CD4-positive, alpha-beta T cell (primary cell): ENCODE measurements around the gene RAPGEF2. TPM values are rescaled to one million over a fixed set of nuclear protein-coding genes. Genes with fewer than 3 reads are reported as not detected.

ENCODE experiments used
- ATAC-seq: fragments of 200-7000 bp; cut with Tn5 transposase; one replicate; pipeline ENCODE4 v1.10.0; 2022; ENCODE audit warnings: mild to moderate bottlenecking; ENCODE audit not compliant: poor library complexity
- CTCF ChIA-PET: fragments of 350-600 bp; sonication (Branson Sonifier 250); formaldehyde crosslinking; loops from one replicate; lab custom pipeline; 2021; ENCODE audit warnings: antibody characterized with exemption, inconsistent platforms; lab: Charles Lee
- POLR2A ChIA-PET: fragments of 350-600 bp; sonication (Branson Sonifier 250); formaldehyde crosslinking; loops from one replicate; lab custom pipeline; 2021; ENCODE audit warnings: antibody characterized with exemption, inconsistent platforms; lab: Charles Lee
- DNase-seq, 14 experiments: peaks; one replicate each; pipeline ENCODE4 v3.0.0-alpha.2; 2013 to 2020; ENCODE audit warnings: mixed read lengths in 2 of 14
- H3K27ac ChIP-seq, 2 donors: one replicate each; pipeline versions ENCODE4 v1.5.1 to v1.7.0; 2013; ENCODE audit warnings: low read length in 2 of 2, low read depth in 1 of 2, mild to moderate bottlenecking in 1 of 2
- H3K27me3 ChIP-seq, 2 experiments: 1 replicate in 1 of 2; 2 replicates in 1 of 2; pipeline versions ENCODE4 v1.6.1 to v1.7.0; 2013; ENCODE audit warnings: low read length in 2 of 2, control low read depth in 1 of 2, mild to moderate bottlenecking in 1 of 2, moderate library complexity in 1 of 2; ENCODE audit not compliant: insufficient read depth in 2 of 2, control insufficient read depth in 1 of 2
- H3K36me3 ChIP-seq: one replicate; pipeline ENCODE4 v1.6.1; 2013; ENCODE audit warnings: low read length, control low read depth; ENCODE audit not compliant: insufficient read depth
- H3K4me1 ChIP-seq: one replicate; pipeline ENCODE4 v1.6.1; 2013; ENCODE audit warnings: low read length, control low read depth; ENCODE audit not compliant: insufficient read depth
- H3K4me3 ChIP-seq: one replicate; pipeline ENCODE4 v1.5.1; 2013; ENCODE audit warnings: mild to moderate bottlenecking, low read length, moderate library complexity
- H3K9me3 ChIP-seq, 2 experiments: 1 replicate in 1 of 2; 2 replicates in 1 of 2; pipeline versions ENCODE4 v1.6.1 to v1.7.0; 2013; ENCODE audit warnings: low read length in 2 of 2, mild to moderate bottlenecking in 2 of 2, control low read depth in 1 of 2, moderate library complexity in 1 of 2; ENCODE audit not compliant: control insufficient read depth in 1 of 2, insufficient read depth in 1 of 2
- H3K27ac Mint-ChIP-seq: one replicate; pipeline ENCODE4 v1.8.0; 2020; ENCODE audit warnings: mixed read lengths
- H3K27me3 Mint-ChIP-seq: one replicate; pipeline ENCODE4 v1.8.0; 2021; ENCODE audit warnings: mixed read lengths
- H3K36me3 Mint-ChIP-seq: one replicate; pipeline ENCODE4 v1.8.0; 2021; ENCODE audit warnings: low read depth, mixed read lengths
- H3K4me1 Mint-ChIP-seq: one replicate; pipeline ENCODE4 v1.8.0; 2021; ENCODE audit warnings: low read depth, mixed read lengths
- H3K4me3 Mint-ChIP-seq: one replicate; pipeline ENCODE4 v1.8.0; 2020; ENCODE audit warnings: mild to moderate bottlenecking, mixed read lengths
- H3K9me3 Mint-ChIP-seq: one replicate; pipeline ENCODE4 v1.8.0; 2020; ENCODE audit warnings: mixed read lengths
- CTCF ChIP-seq: fragments of 200-600 bp; IDR thresholded peaks from one replicate; pipeline ENCODE4 v1.8.0; 2022; ENCODE audit warnings: antibody characterized with exemption, mild to moderate bottlenecking
- intact Hi-C, 2 experiments: fragments of 100-400 bp; cut with DNase I in 1 of 2; cut with micrococcal nuclease in 1 of 2; formaldehyde crosslinking; loops; one replicate each; pipeline versions ENCODE4 v1.15.1 to v1.9.0; 2023 to 2025; cut with DNase I, micrococcal nuclease
- total RNA-seq, 174 experiments: library from RNA in 2 of 174; stranded (reverse) in 2 of 174; gene quantifications; one replicate each; pipeline ENCODE4 v1.2.3 and lab custom pipeline; 2021 to 2026

Gene RAPGEF2
- total RNA-seq, 2 experiments from 2014 or later, result 25.6 to 26.4 TPM

- CTCF ChIA-PET, result no interaction called here
- Histone ChIP-seq H3K4me3 (no peak overlapping the region), H3K27ac (no peak overlapping the region), H3K4me1 (no peaks in the 10 kb centered on the region), H3K9me3 (peaks cover 0 to 1% of the 10 kb centered on the region in 2 experiments), H3K36me3 (no peaks in the 10 kb centered on the region), H3K27me3 (no peaks in the 10 kb centered on the region)
- ATAC-seq, result no peak
- peaks cover 52% of the 10 kb centered on the region for H3K27me3 Mint-ChIP-seq
- no peak for TF ChIP-seq CTCF
- no peaks in the 10 kb centered on the region for H3K36me3 Mint-ChIP-seq
- H3K9me3 Mint-ChIP-seq, result peaks cover 8% of the 10 kb centered on the region
- POLR2A ChIA-PET, result no interaction called here
- intact Hi-C loops, result no loop called here
- no peak overlapping the region for H3K27ac Mint-ChIP-seq
- no peak overlapping the region for H3K4me3 Mint-ChIP-seq
- H3K4me1 Mint-ChIP-seq, result no peaks in the 10 kb centered on the region
- DNase-seq, result no peak
Measured at GRCh38 chr4:159384632-159385031, 281.8 kb downstream of the RAPGEF2 start.

GRCh38 chr4:159386620-159387019, 283.7 kb downstream of the RAPGEF2 start:
- no peak overlapping the region for H3K27ac ChIP-seq
- no peak overlapping the region for H3K27ac Mint-ChIP-seq
- H3K27me3 Mint-ChIP-seq, result peaks cover 35% of the 10 kb centered on the region
- intact Hi-C loops, result no loop called here
- no peaks in the 10 kb centered on the region for H3K27me3 ChIP-seq
- no peaks in the 10 kb centered on the region for H3K4me1 ChIP-seq
- no peaks in the 10 kb centered on the region for H3K36me3 ChIP-seq
- peaks cover 3% of the 10 kb centered on the region for H3K4me1 Mint-ChIP-seq
- POLR2A ChIA-PET, result no interaction called here
- H3K36me3 Mint-ChIP-seq, result no peaks in the 10 kb centered on the region
- CTCF ChIA-PET, result no interaction called here
- H3K4me3 Mint-ChIP-seq, result no peak overlapping the region
- TF ChIP-seq CTCF, result no peak
- peaks cover 8% of the 10 kb centered on the region for H3K9me3 Mint-ChIP-seq
- no peak for ATAC-seq
- DNase-seq, result no peak
- no peak overlapping the region for H3K4me3 ChIP-seq
- peaks cover 0 to 5% of the 10 kb centered on the region in 2 experiments for H3K9me3 ChIP-seq

GRCh38 chr4:159389756-159390155, 286.9 kb downstream of the RAPGEF2 start:
- intact Hi-C loops, result no loop called here
- no peaks in the 10 kb centered on the region for H3K27me3 ChIP-seq

More at GRCh38 chr4:159389756-159390155, 286.9 kb downstream of the RAPGEF2 start:
- ChIA-PET POLR2A (no interaction called here), CTCF (no interaction called here)
- H3K36me3 Mint-ChIP-seq, result no peaks in the 10 kb centered on the region
- Histone ChIP-seq H3K27ac (no peak overlapping the region), H3K36me3 (no peaks in the 10 kb centered on the region), H3K4me3 (no peak overlapping the region), H3K4me1 (no peaks in the 10 kb centered on the region), H3K9me3 (peaks cover 0 to 5% of the 10 kb centered on the region in 2 experiments)
- peaks cover 35% of the 10 kb centered on the region for H3K27me3 Mint-ChIP-seq
- peaks cover 3% of the 10 kb centered on the region for H3K4me1 Mint-ChIP-seq
- TF ChIP-seq CTCF, result no peak
- DNase-seq (no peak), ATAC-seq (no peak)
- no peak overlapping the region for H3K4me3 Mint-ChIP-seq
- peaks cover 10% of the 10 kb centered on the region for H3K9me3 Mint-ChIP-seq
- no peak overlapping the region for H3K27ac Mint-ChIP-seq
